H1 (cell line): ENCODE data around the gene GDAP1L1. TPM values are rescaled to one million over a fixed set of nuclear protein-coding genes. Genes with fewer than 3 reads are reported as not detected.

Experiments
- CTCF ChIA-PET: fragments of 300-600 bp; sonication (Branson Sonifier 250); formaldehyde crosslinking; loops from one replicate; lab custom pipeline; 2021; ENCODE audit not compliant: partially characterized antibody; lab: Charles Lee
- POLR2A ChIA-PET: fragments of 300-600 bp; sonication (Branson Sonifier 250); formaldehyde crosslinking; loops from one replicate; lab custom pipeline; 2021; ENCODE audit warnings: inconsistent platforms; ENCODE audit not compliant: partially characterized antibody; lab: Charles Lee
- DNase-seq, 2 experiments: peaks; one replicate each; pipeline versions ENCODE4 v3.0.0 to v3.0.0-alpha.2; 2010 to 2022; ENCODE audit warnings: low spot score in 2 of 2, low read depth in 1 of 2, mixed read lengths in 1 of 2
- FAIRE-seq: peaks from 2 replicates; lab custom pipeline; 2011; peaks lifted over from hg19 to GRCh38; lab: Jason Lieb, UNC
- H2AFZ ChIP-seq: 2 replicates; pipeline ENCODE4 v1.8.1; 2012; ENCODE audit warnings: low read length, inconsistent platforms
- H2AK5ac ChIP-seq: 2 replicates; pipeline ENCODE4 v1.6.1; 2013; ENCODE audit warnings: low read depth, low read length
- H2BK120ac ChIP-seq: replicated peaks from 2 replicates; pipeline ENCODE3; 2013; ENCODE audit warnings: low read depth, low read length, inconsistent platforms
- H2BK12ac ChIP-seq: 2 replicates; pipeline ENCODE4 v1.6.1; 2013; ENCODE audit warnings: low read depth, low read length
- H2BK15ac ChIP-seq: 2 replicates; pipeline ENCODE4 v1.6.1; 2013; ENCODE audit warnings: low read length
- H2BK20ac ChIP-seq: 2 replicates; pipeline ENCODE4 v1.6.1; 2013; ENCODE audit warnings: low read length
- H2BK5ac ChIP-seq: 2 replicates; pipeline ENCODE4 v1.6.1; 2013; ENCODE audit warnings: low read depth, low read length
- H3K14ac ChIP-seq: 2 replicates; pipeline ENCODE4 v1.6.1; 2013; ENCODE audit warnings: inconsistent platforms; ENCODE audit not compliant: insufficient read length
- H3K18ac ChIP-seq: 2 replicates; pipeline ENCODE4 v1.6.1; 2013; ENCODE audit warnings: low read length; ENCODE audit errors: extremely low read depth
- H3K23ac ChIP-seq: 2 replicates; pipeline ENCODE4 v1.6.1; 2013; ENCODE audit warnings: inconsistent platforms; ENCODE audit not compliant: insufficient read length
- H3K23me2 ChIP-seq: 2 replicates; pipeline ENCODE4 v1.6.1; 2013; ENCODE audit warnings: low read depth, low read length
- H3K27ac ChIP-seq: 2 replicates; pipeline ENCODE4 v1.6.1; 2011; ENCODE audit warnings: low read depth, low read length, inconsistent platforms
- H3K27me3 ChIP-seq, 4 experiments: replicated peaks in 1 of 4; 1 replicate in 1 of 4; 2 replicates in 3 of 4; pipeline versions ENCODE4 v1.6.1 to v1.8.1; 2011 to 2013; ENCODE audit warnings: low read length in 3 of 4, mild to moderate bottlenecking in 3 of 4, inconsistent platforms in 2 of 4, mixed read lengths in 2 of 4, moderate library complexity in 1 of 4; ENCODE audit not compliant: control insufficient read depth in 3 of 4, insufficient read depth in 3 of 4; ENCODE audit errors: extremely low read depth in 1 of 4
- H3K36me3 ChIP-seq, 4 experiments: 2 replicates each; pipeline versions ENCODE4 v1.6.1 to v1.8.1; 2011 to 2013; ENCODE audit warnings: mild to moderate bottlenecking in 4 of 4, low read length in 3 of 4, moderate library complexity in 2 of 4, control low read depth in 1 of 4, inconsistent platforms in 1 of 4; ENCODE audit not compliant: insufficient read depth in 4 of 4, control insufficient read depth in 2 of 4
- H3K4ac ChIP-seq: replicated peaks from 2 replicates; pipeline ENCODE3; 2013; ENCODE audit warnings: low read length, low read depth, mixed read lengths, inconsistent platforms; ENCODE audit not compliant: insufficient read length
- H3K4me1 ChIP-seq, 4 experiments: replicated peaks in 1 of 4; 1 replicate in 1 of 4; 2 replicates in 3 of 4; pipeline versions ENCODE4 v1.6.1 to v1.8.1; 2011 to 2013; ENCODE audit warnings: low read length in 3 of 4, inconsistent platforms in 2 of 4, mixed read lengths in 1 of 4; ENCODE audit not compliant: insufficient read depth in 4 of 4, control insufficient read depth in 3 of 4
- H3K4me2 ChIP-seq, 2 experiments: 2 replicates each; pipeline versions ENCODE4 v1.6.1 to v1.8.1; 2011 to 2013; ENCODE audit warnings: low read depth in 2 of 2, low read length in 2 of 2, control low read depth in 1 of 2, inconsistent platforms in 1 of 2, mild to moderate bottlenecking in 1 of 2; ENCODE audit not compliant: insufficient read depth in 1 of 2
- H3K4me3 ChIP-seq, 4 experiments: fragments of 200-600, 300-600 bp in 1 of 4; sonication (generic), shearing (Covaris generic), sonication (Bioruptor Twin) in 1 of 4; 2 replicates each; pipeline versions ENCODE4 v1.5.1 to v1.8.1; 2011 to 2016; ENCODE audit warnings: low read length in 4 of 4, low read depth in 3 of 4, control low read depth in 2 of 4, inconsistent platforms in 2 of 4, mild to moderate bottlenecking in 2 of 4, mixed read lengths in 1 of 4, moderate library complexity in 1 of 4; ENCODE audit not compliant: insufficient read depth in 2 of 4; ENCODE audit errors: extremely low read depth in 1 of 4
- H3K56ac ChIP-seq: replicated peaks from 2 replicates; pipeline ENCODE3; 2013; ENCODE audit warnings: low read depth, mild to moderate bottlenecking, mixed read lengths, low read length, inconsistent platforms; ENCODE audit not compliant: insufficient read length
- H3K79me1 ChIP-seq: 2 replicates; pipeline ENCODE4 v1.6.1; 2013; ENCODE audit warnings: low read depth, low read length, control low read depth
- H3K79me2 ChIP-seq, 2 experiments: 2 replicates each; pipeline versions ENCODE4 v1.6.1 to v1.8.1; 2012 to 2013; ENCODE audit warnings: low read length in 2 of 2, mild to moderate bottlenecking in 2 of 2, inconsistent platforms in 1 of 2; ENCODE audit not compliant: insufficient read depth in 2 of 2, control insufficient read depth in 1 of 2
- H3K9ac ChIP-seq, 4 experiments: replicated peaks in 1 of 4; 1 replicate in 1 of 4; 2 replicates in 3 of 4; pipeline versions ENCODE4 v1.6.1 to v1.8.1; 2011 to 2013; ENCODE audit warnings: low read depth in 3 of 4, low read length in 3 of 4, control low read depth in 2 of 4, mild to moderate bottlenecking in 2 of 4, moderate library complexity in 2 of 4, inconsistent platforms in 1 of 4; ENCODE audit errors: extremely low read depth in 1 of 4
- H3K9me3 ChIP-seq, 2 experiments: 2 replicates each; pipeline versions ENCODE4 v1.6.1 to v1.8.1; 2012 to 2013; ENCODE audit warnings: mild to moderate bottlenecking in 2 of 2, moderate library complexity in 2 of 2, control low read depth in 1 of 2, inconsistent platforms in 1 of 2, low read depth in 1 of 2, low read length in 1 of 2, mixed read lengths in 1 of 2; ENCODE audit not compliant: insufficient read depth in 2 of 2
- H4K20me1 ChIP-seq, 2 experiments: replicated peaks in 1 of 2; 2 replicates each; pipeline versions ENCODE3 to v1.8.1; 2011 to 2013; ENCODE audit warnings: inconsistent platforms in 2 of 2, low read length in 2 of 2, mild to moderate bottlenecking in 1 of 2; ENCODE audit not compliant: insufficient read depth in 2 of 2, control insufficient read depth in 1 of 2
- H4K5ac ChIP-seq: 2 replicates; pipeline ENCODE4 v1.6.1; 2013; ENCODE audit warnings: low read length, low read depth, mixed read lengths, inconsistent platforms; ENCODE audit not compliant: insufficient read length
- H4K8ac ChIP-seq: 2 replicates; pipeline ENCODE4 v1.8.0; 2013; ENCODE audit warnings: mild to moderate bottlenecking, moderate library complexity, low read length, inconsistent platforms; ENCODE audit not compliant: insufficient read depth; ENCODE audit errors: extremely low read depth
- H4K91ac ChIP-seq: replicated peaks from 2 replicates; pipeline ENCODE3; 2013; ENCODE audit warnings: low read length, mixed read lengths, inconsistent platforms; ENCODE audit not compliant: insufficient read length
- BACH1 ChIP-seq: IDR thresholded peaks from 2 replicates; pipeline ENCODE4 v1.6.1; 2012; ENCODE audit warnings: low read length, improper control_type of control experiment
- CBX5 ChIP-seq: fragments of 300-800, 300-1000 bp; sonication (generic); IDR thresholded peaks from 2 replicates; pipeline ENCODE4 v1.7.1; 2016; ENCODE audit warnings: antibody characterized with exemption, low read length, low read depth
- CEBPB ChIP-seq: IDR thresholded peaks from 2 replicates; pipeline ENCODE4 v1.6.1; 2012; ENCODE audit warnings: low read depth, low read length
- SP4 ChIP-seq: IDR thresholded peaks from 2 replicates; pipeline ENCODE4 v1.6.1; 2012; ENCODE audit warnings: low read length, inconsistent platforms
- SUZ12 ChIP-seq: fragments of 200-600 bp; sonication (generic); IDR thresholded peaks from 2 replicates; pipeline ENCODE4 v1.6.1; 2012; ENCODE audit warnings: mild to moderate bottlenecking, inconsistent platforms, low read length, moderate library complexity, mixed read lengths
- WGBS, 2 experiments: shearing (Covaris generic) in 1 of 2; methylation state at CpG; one replicate each; pipeline versions ENCODE4 v1.1.6 to v1.1.7; 2013 to 2015; ENCODE audit warnings: low lambda C conversion rate in 2 of 2, mixed read lengths in 2 of 2, inconsistent platforms in 1 of 2, low coverage in 1 of 2, missing lambda C conversion rate in 1 of 2; ENCODE audit not compliant: insufficient replicate concordance in 2 of 2, insufficient coverage in 1 of 2, insufficient read length in 1 of 2; ENCODE audit errors: extremely low coverage in 1 of 2, missing lambda C conversion rate in 1 of 2; 5-methylcytosine and 5-hydroxymethylcytosine counted together
- polyA plus RNA-seq, 7 experiments: library from polyadenylated mRNA; depleted of rRNA in 3 of 7; stranded (reverse) in 5 of 7; unstranded in 2 of 7; fragments of >200 nt in 5 of 7; fragments of 200-250 nt in 2 of 7; gene quantifications; 1 replicate in 5 of 7; 2 replicates in 1 of 7; 4 replicates in 1 of 7; pipeline versions ENCODE4 v1.2.1 to v1.2.3, GENCODE V29; 2011 to 2013; ENCODE audit warnings: missing spikeins in 2 of 7, mixed read lengths in 2 of 7
- total RNA-seq: library from RNA; stranded (reverse); fragmentation: NEBNext Ultra II Directional; extraction: Animal tissue kit (Norgen Biotek cat#: 25700); gene quantifications from 2 replicates; pipeline ENCODE4 v1.2.1, GENCODE V29; 2021

Gene GDAP1L1
- total and polyA plus RNA-seq, 2 of the 8 experiments (the other 6 are each of a cell fraction or from before 2014, with no cell fraction given): 8.5 to 63.1 TPM

GRCh38 chr20:44282192-44282591 is 35.1 kb downstream of the GDAP1L1 start:
- H3K56ac ChIP-seq: no peak overlapping the region
- H3K9ac ChIP-seq: no peak overlapping the region
- no peaks in the 10 kb centered on the region for H3K79me1 ChIP-seq
- H2BK5ac ChIP-seq: no peak overlapping the region
- H2BK20ac ChIP-seq: no peak overlapping the region
- no peak overlapping the region for H3K23ac ChIP-seq
- no peak for DNase-seq
- H2BK15ac ChIP-seq: no peak overlapping the region
- H2BK12ac ChIP-seq: no peak overlapping the region
- H2AFZ ChIP-seq: no peak overlapping the region
- no peak overlapping the region for H4K91ac ChIP-seq
- no peaks in the 10 kb centered on the region for H3K9me3 ChIP-seq
- H3K4me3 ChIP-seq: no peak overlapping the region
- WGBS, 2 experiments: 84% methylated on average over 3 of the region's 3 CpGs; no CpG with 5 or more reads in 1 of the 2 experiments
- H3K4me1 ChIP-seq: no peaks in the 10 kb centered on the region
- no peak overlapping the region for H3K4me2 ChIP-seq
- H3K27me3 ChIP-seq: no peaks in the 10 kb centered on the region; a peak in 1 of 7 replicates
- H3K27ac ChIP-seq: no peak overlapping the region
- H3K36me3 ChIP-seq: no peaks in the 10 kb centered on the region
- no peak overlapping the region for H4K8ac ChIP-seq
- H3K79me2 ChIP-seq: no peaks in the 10 kb centered on the region
- H4K20me1 ChIP-seq: no peaks in the 10 kb centered on the region
- FAIRE-seq: no peak
- POLR2A ChIA-PET: interaction anchor here (1.1 kb wide), 1 partner anchor 9 kb away, joined by 5 read pairs; no protein-coding TSS in a partner anchor
- H3K4ac ChIP-seq: no peak overlapping the region
- CTCF ChIA-PET: interaction anchor here (0.7 to 4.3 kb wide), 10 partner anchors 8 to 442 kb away, joined by 3 to 24 read pairs (median 4); partner anchors contain the start of gene FITM2
- H3K14ac ChIP-seq: no peak overlapping the region
- H2BK120ac ChIP-seq: no peak overlapping the region
- H3K23me2 ChIP-seq: no peaks in the 10 kb centered on the region; the same call in 1 of the 2 replicates
- no peak overlapping the region for H3K18ac ChIP-seq
- TF ChIP-seq CEBPB (no peak), SUZ12 (no peak), BACH1 (no peak), CBX5 (no peak), SP4 (no peak)
- H2AK5ac ChIP-seq: no peak overlapping the region
- no peak overlapping the region for H4K5ac ChIP-seq
